Activated T-helper 1 cell treated with anti-CD3 and anti-CD28 coated beads, Interleukin-12 subunit alpha, Interleukin-12 subunit beta, Interleukin-2, Interleukin-4 antibody, amounts not matched to agents 30 ng/mL and 10 ng/mL and 1 ng/mL, durations not matched to agents 14 hours and 24 hours and 36 hours (primary cell): ENCODE results near the gene PNPLA2. TPM values are rescaled to one million over a fixed set of nuclear protein-coding genes. Genes with fewer than 3 reads are reported as not detected.

Experiments
- DNase-seq: peaks from one replicate; pipeline ENCODE4 v3.0.0; 2021; ENCODE audit warnings: low spot score
- H3K27ac Mint-ChIP-seq: one replicate; pipeline ENCODE4 v1.8.0; 2021; ENCODE audit warnings: mild to moderate bottlenecking, mixed read lengths
- H3K27me3 Mint-ChIP-seq: one replicate; pipeline ENCODE4 v1.8.0; 2022; ENCODE audit warnings: mild to moderate bottlenecking, moderate library complexity, mixed read lengths; ENCODE audit not compliant: insufficient read depth
- H3K36me3 Mint-ChIP-seq: one replicate; pipeline ENCODE4 v1.8.0; 2021; ENCODE audit warnings: low read depth, mixed read lengths
- H3K4me1 Mint-ChIP-seq: one replicate; pipeline ENCODE4 v1.8.0; 2021; ENCODE audit warnings: low read depth, mixed read lengths
- H3K4me3 Mint-ChIP-seq: one replicate; pipeline ENCODE4 v1.8.0; 2021; ENCODE audit warnings: mild to moderate bottlenecking, moderate library complexity, mixed read lengths
- H3K9me3 Mint-ChIP-seq: one replicate; pipeline ENCODE4 v1.8.0; 2021; ENCODE audit warnings: mixed read lengths
- intact Hi-C: fragments of 100-400 bp; cut with micrococcal nuclease; formaldehyde crosslinking; loops from one replicate; pipeline ENCODE4 v1.15.1; 2024
- total RNA-seq: library from RNA; stranded (reverse); gene quantifications from 2 replicates; pipeline ENCODE4 v1.2.3, GENCODE V29; 2022

Gene PNPLA2
- total RNA-seq, 1 donor from 2014 or later = 63.3 TPM

DNA sequence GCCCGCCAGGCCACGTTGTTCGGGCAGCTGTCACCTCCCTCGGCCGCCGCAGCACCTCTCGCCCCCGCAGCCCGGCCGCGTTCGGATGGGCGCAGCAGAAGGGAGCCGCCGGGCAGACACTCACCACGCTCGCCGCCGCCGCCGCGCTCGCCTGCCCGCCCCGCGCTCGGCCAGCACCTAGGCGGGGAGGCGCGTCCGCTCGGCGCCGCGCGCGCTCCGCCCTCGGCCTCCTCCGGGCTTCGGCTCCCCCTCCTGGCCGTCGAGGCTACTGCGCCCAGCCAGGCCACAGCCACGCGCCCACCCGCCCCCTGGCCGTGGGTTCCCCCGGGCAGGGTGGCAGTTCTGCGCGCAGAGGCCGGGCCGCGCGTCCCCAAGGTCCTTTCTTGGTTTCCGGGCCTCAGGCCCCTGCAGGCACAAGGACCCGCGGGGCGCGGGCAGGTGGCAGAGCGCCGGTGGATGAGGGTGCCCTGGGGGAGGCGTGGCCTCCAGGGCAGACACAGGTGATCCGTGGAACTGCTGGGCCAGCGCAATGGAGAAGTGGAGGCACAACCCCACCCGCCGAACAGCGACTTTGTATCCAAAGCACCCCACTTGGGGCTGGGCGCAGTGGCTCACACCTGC lies 20.5 kb upstream of the PNPLA2 start, which contains the start of gene SLC25A22:
Gene SLC25A22, minus strand, starts transcription at position 189 of the 621 bp plus-strand sequence. CDS start 3,275 bp downstream, outside the sequence.
- intact Hi-C loops = loop anchor here (5.0 kb wide), 3 partner anchors 101 to 531 kb away; partner anchors contain the start of genes DEAF1, IRF7 and TMEM80

DNA sequence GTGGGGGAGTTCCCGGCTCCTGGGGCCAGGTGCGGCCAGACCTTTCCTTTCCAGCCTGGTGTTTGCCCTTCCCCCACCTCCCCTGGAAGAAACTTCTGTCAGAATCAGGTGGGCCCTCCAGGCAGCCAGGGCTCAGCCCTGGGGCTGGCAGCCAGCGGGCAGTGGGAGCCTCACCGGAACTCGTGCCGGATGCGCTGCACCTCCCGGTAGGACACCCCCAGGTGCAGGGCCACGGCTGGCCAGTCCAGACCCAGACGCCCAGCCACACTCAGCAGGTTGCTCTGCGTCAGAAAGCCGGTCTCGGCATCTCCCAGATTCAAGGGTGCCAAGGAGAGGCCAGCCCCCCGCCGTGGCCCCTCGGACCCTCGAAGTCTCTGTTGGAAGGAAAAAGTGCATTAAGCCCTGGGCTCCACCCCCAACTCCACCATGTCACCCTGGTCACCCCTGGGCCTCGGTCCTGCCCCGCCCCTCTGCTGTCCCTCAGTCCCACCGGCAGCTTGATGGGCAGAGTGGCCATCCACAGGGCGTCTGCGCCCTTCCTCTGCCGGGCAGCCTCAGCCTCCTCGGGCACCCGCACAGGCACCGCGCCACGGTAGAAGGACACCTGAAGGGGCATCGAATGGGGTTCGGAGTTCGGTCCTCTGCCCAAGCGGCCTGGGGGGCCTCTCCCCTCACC lies 18.9 kb upstream of the PNPLA2 start:
- H3K27me3 Mint-ChIP-seq = no peaks in the 10 kb centered on the region
- H3K36me3 Mint-ChIP-seq = peaks cover 2% of the 10 kb centered on the region
- H3K9me3 Mint-ChIP-seq = no peaks in the 10 kb centered on the region
- DNase-seq = no peak
- H3K4me1 Mint-ChIP-seq = peaks cover 4% of the 10 kb centered on the region
- no peak overlapping the region for H3K4me3 Mint-ChIP-seq
- intact Hi-C loops = loop anchor here (5.0 kb wide), 3 partner anchors 102 to 532 kb away; partner anchors contain the start of genes DEAF1, IRF7 and TMEM80
- no peak overlapping the region for H3K27ac Mint-ChIP-seq

More for the DNA sequence above, 20.5 kb upstream of the PNPLA2 start, which contains the start of gene SLC25A22:
- Mint-ChIP-seq H3K36me3 (peaks cover 5% of the 10 kb centered on the region), H3K4me1 (peaks cover 4% of the 10 kb centered on the region), H3K27ac (peak within 1 kb of the TSS; percentile 82), H3K27me3 (no peaks in the 10 kb centered on the region), H3K9me3 (no peaks in the 10 kb centered on the region), H3K4me3 (peak within 1 kb of the TSS; percentile 93)
- peak; percentile 84 for DNase-seq

DNA sequence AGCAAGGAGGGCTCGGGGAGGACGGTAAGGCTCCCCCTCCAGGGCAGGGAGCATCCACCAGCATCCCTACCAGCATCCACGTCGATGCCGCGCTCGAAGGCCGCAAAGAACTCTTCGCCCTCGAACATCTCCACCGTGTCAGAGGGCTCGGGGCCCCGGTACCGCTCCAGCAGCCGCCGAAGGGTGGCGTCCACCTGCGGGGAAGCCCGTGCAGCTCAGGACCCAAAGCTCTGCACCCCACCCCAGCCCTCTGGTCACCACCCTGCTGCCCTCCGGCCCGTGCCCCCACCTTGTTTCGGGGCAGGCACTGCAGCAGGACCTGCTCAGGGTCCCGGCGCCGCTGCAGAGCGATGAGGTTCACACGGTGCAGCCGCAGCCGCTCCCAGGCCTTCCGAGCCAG lies 18.2 kb upstream of the PNPLA2 start:
- DNase-seq = no peak
- peaks cover 2% of the 10 kb centered on the region for H3K36me3 Mint-ChIP-seq
- H3K27me3 Mint-ChIP-seq = no peaks in the 10 kb centered on the region
- peak overlapping the region; percentile 19 for H3K4me3 Mint-ChIP-seq
- H3K27ac Mint-ChIP-seq = no peak overlapping the region
- intact Hi-C loops = no loop called here
- no peaks in the 10 kb centered on the region for H3K9me3 Mint-ChIP-seq
- H3K4me1 Mint-ChIP-seq = peaks cover 4% of the 10 kb centered on the region

- Mint-ChIP-seq H3K27ac (peak overlapping the region; percentile 44), H3K4me3 (no peak overlapping the region), H3K36me3 (no peaks in the 10 kb centered on the region)
Observed at GRCh38 chr11:801097-801780, 17.5 kb upstream of the PNPLA2 start.

DNA sequence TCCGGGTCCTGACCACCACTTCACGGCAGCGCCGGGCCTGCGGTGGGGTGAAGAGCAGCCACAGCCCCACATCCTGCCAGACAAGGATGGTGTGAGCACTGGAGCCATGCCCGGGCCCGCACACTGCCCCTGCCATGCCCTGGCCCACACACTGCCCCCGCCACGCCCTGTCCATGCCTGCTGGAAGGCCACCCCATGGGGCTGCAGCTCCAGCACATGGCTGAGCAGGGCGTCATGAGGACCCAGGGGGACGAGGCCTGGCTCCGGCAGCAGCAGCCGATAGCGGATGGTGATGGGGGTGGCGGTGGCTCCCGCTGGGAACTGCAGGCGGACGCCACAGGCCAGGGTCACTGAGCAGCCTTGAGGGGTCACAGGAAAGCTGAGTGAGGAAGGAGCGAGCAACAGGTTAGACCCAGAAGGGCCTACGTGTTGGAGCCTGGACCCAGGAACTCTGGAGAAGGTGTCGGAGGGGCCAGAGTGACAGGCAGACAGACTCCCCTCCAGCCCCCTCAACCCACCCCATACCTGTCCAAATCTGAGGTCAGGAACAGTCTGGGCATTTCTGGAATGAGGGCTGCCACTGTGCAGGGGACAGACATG lies 16.6 kb upstream of the PNPLA2 start:
- Mint-ChIP-seq H3K4me3 (no peak overlapping the region), H3K27me3 (no peaks in the 10 kb centered on the region), H3K27ac (no peak overlapping the region), H3K4me1 (no peaks in the 10 kb centered on the region), H3K9me3 (no peaks in the 10 kb centered on the region), H3K36me3 (no peaks in the 10 kb centered on the region)
- intact Hi-C loops = no loop called here
- DNase-seq = no peak

More at GRCh38 chr11:801097-801780, 17.5 kb upstream of the PNPLA2 start:
- DNase-seq = no peak
- H3K27me3 Mint-ChIP-seq = no peaks in the 10 kb centered on the region
- intact Hi-C loops = no loop called here
- no peaks in the 10 kb centered on the region for H3K9me3 Mint-ChIP-seq
- H3K4me1 Mint-ChIP-seq = peaks cover 3% of the 10 kb centered on the region

- intact Hi-C loops = no loop called here
- no peaks in the 10 kb centered on the region for H3K9me3 Mint-ChIP-seq
- peaks cover 3% of the 10 kb centered on the region for H3K4me1 Mint-ChIP-seq
Observed at GRCh38 chr11:802693-803466, 15.8 kb upstream of the PNPLA2 start.

DNA sequence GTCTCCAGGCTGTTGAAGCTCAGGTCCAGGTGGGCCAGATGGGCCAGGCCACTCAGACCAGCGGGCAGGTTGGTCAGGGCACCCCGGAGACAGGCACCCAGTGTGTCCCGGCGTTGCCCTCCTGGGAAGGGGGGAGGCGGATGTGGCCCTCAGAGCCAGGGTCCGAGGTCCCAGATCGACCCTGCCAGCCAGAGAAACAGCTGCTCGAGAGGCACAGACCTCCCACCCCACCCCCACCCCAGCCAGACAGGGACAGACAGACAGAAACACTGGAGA lies 15.3 kb upstream of the PNPLA2 start:
- Mint-ChIP-seq H3K4me1 (peaks cover 6% of the 10 kb centered on the region), H3K27me3 (no peaks in the 10 kb centered on the region), H3K27ac (no peak overlapping the region), H3K9me3 (no peaks in the 10 kb centered on the region), H3K36me3 (no peaks in the 10 kb centered on the region), H3K4me3 (peak overlapping the region; percentile 81)
- no peak for DNase-seq
- intact Hi-C loops = no loop called here

More at GRCh38 chr11:802693-803466, 15.8 kb upstream of the PNPLA2 start:
- no peak overlapping the region for H3K27ac Mint-ChIP-seq
- DNase-seq = no peak
- peak overlapping the region; percentile 56 for H3K4me3 Mint-ChIP-seq
- no peaks in the 10 kb centered on the region for H3K36me3 Mint-ChIP-seq
- no peaks in the 10 kb centered on the region for H3K27me3 Mint-ChIP-seq

DNA sequence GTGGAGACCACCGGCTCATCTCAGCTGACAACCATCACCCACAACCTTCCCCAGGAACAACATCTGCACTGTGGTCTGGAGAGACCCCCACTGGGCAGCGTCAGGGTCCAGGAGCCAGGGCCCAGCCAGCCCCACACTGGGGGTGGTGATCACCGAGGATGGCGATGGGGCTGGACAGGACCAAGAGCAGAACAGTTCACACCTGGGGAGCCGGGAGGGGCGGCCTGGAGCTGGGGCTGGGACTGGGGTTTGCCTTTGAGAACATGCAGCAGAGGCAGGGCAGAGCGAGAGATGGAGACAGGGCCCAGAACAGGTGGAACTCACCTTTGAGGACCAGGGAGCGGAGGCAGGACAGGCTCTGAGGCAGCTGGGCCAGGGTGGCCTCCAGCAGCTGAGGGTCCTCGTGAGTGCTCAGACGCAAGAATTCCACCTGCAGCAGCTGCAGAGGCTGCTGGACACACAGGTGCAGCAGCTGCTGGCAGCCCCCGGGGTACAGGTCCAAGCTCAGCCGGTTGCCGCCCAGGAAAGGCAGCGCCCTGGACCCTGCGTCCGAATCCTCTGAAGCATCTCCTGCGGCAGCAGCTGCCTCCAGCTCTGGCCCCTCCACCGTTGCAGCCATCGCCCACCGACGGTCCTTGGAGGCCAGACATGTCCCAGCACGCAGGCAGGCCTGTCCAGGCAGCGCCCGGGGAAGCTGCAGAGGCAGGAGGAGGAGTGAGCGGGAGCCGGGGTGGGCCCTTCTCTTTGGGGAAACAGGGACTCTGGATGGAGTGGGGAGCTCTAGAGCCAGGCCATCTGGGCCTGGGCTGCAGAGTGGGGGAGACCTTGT lies 14.7 kb upstream of the PNPLA2 start:
- H3K4me1 Mint-ChIP-seq = peaks cover 6% of the 10 kb centered on the region
- no peaks in the 10 kb centered on the region for H3K27me3 Mint-ChIP-seq
- intact Hi-C loops = no loop called here
- no peaks in the 10 kb centered on the region for H3K9me3 Mint-ChIP-seq
- H3K27ac Mint-ChIP-seq = no peak overlapping the region
- H3K4me3 Mint-ChIP-seq = peak overlapping the region; percentile 81
- DNase-seq = no peak
- no peaks in the 10 kb centered on the region for H3K36me3 Mint-ChIP-seq

- H3K27me3 Mint-ChIP-seq = no peaks in the 10 kb centered on the region
- H3K4me1 Mint-ChIP-seq = peaks cover 6% of the 10 kb centered on the region
- no peaks in the 10 kb centered on the region for H3K9me3 Mint-ChIP-seq
- peak overlapping the region; percentile 63 for H3K27ac Mint-ChIP-seq
- intact Hi-C loops = no loop called here
- H3K36me3 Mint-ChIP-seq = no peaks in the 10 kb centered on the region
- H3K4me3 Mint-ChIP-seq = peak overlapping the region; percentile 81
- no peak for DNase-seq
Observed at GRCh38 chr11:804599-804964, 14.1 kb upstream of the PNPLA2 start.

- Mint-ChIP-seq H3K9me3 (no peaks in the 10 kb centered on the region), H3K4me3 (peak overlapping the region; percentile 86), H3K27me3 (no peaks in the 10 kb centered on the region), H3K27ac (peak overlapping the region; percentile 90), H3K36me3 (peaks cover 29% of the 10 kb centered on the region), H3K4me1 (peaks cover 28% of the 10 kb centered on the region)
- DNase-seq = no peak
- intact Hi-C loops = loop anchor here (1.0 to 5.0 kb wide), 7 partner anchors 11 to 601 kb away; partner anchors contain the start of genes BET1L, CHID1, POLR2L and RIC8A
Observed at GRCh38 chr11:808427-809286, 10.1 kb upstream of the PNPLA2 start.
